Stimulated activated CD8-positive, alpha-beta memory T cell treated with anti-CD3 and anti-CD28 coated beads, Interleukin-15, amount 100 ng/mL, for 48 hours (primary cell): ENCODE measurements around the gene MUC4.

ENCODE experiments used
- DNase-seq, 2 donors: peaks; one replicate each; pipeline ENCODE4 v3.0.0-alpha.2; 2020; ENCODE audit warnings: low read depth in 2 of 2

The MUC4 gene

GRCh38 chr3:195811756-195812155, at the start of gene MUC4:
TSS of gene MUC4 (minus strand) at chr3:195811929. CDS start at chr3:195811817, 112 bp downstream.
- no peak for DNase-seq

DNA sequence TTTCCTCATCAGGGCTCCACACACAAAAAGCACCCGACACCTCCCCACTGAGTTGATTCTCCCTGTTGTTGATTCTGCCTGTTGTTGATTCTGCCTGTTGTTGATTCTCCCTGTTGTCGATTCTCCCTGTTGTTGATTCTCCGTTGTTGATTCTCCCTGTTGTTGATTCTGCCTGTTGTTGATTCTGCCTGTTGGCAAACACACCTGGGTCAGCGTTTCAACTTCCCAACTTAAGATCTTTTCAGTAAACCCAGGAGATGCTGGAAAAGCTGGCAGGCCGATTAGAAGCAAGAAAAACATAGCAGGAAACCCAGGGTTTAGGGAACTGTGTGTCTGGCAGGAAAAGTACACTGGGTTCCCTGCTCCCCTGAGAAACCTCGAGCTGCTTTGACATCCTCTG, 48.7 kb upstream of the MUC4 start:
- DNase-seq, result no peak

GRCh38 chr3:195859846-195860411, 48.2 kb upstream of the MUC4 start:
- no peak for DNase-seq

GRCh38 chr3:195859061-195859845, 47.5 kb upstream of the MUC4 start:
- DNase-seq, result peak; percentile 29 to 55

- no peak for DNase-seq
Observed at GRCh38 chr3:195856410-195857084, 44.8 kb upstream of the MUC4 start.

DNA sequence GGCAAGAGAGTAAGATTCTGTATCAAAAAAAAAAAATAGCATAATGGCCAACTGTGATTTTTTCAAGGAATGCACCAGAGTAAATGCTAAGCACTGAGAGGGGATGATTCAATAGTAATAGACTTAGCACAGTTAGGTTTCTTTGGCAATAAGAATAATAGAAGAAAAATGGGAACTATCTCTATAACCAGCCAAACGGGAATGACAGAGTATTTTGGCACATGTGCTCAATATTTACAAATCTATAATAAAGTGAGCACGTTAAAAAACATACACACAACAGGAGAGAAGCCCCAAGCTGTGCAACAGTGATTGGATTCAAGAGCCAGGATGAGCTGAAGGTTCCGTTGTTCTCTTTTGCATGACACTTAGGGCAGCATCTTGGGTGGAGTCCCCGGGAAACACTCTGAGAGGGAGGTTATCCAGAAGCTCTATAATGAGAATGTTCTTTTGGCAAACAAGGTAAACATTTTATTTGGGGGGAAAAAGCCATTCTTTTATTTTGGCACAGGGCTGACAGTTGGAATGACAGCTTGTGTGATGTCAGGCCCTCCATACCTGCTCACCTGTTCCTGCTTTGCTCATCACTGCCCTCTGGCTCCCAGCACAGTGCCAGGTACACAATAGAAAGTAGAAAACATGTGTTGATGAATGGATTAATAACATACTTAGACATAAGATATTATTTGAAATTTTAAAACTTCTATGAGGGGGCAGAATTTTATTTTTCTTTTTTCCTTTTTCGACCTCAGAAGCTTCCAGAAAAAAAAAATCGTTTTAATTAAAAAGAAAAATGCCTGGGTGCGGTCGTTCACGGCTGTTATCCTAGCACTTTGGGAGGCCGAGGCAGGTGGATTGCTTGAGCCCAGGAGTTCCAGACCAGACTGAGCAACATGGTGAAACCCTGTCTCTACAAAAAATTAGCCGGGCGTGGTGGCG, 44.0 kb upstream of the MUC4 start:
- no peak for DNase-seq

- DNase-seq, result no peak
Observed at GRCh38 chr3:195854628-195855294, 43.0 kb upstream of the MUC4 start.

- DNase-seq, result no peak
Observed at GRCh38 chr3:195853996-195854395, 42.3 kb upstream of the MUC4 start.

- DNase-seq, result no peak
Observed at GRCh38 chr3:195853036-195853435, 41.3 kb upstream of the MUC4 start.

DNA sequence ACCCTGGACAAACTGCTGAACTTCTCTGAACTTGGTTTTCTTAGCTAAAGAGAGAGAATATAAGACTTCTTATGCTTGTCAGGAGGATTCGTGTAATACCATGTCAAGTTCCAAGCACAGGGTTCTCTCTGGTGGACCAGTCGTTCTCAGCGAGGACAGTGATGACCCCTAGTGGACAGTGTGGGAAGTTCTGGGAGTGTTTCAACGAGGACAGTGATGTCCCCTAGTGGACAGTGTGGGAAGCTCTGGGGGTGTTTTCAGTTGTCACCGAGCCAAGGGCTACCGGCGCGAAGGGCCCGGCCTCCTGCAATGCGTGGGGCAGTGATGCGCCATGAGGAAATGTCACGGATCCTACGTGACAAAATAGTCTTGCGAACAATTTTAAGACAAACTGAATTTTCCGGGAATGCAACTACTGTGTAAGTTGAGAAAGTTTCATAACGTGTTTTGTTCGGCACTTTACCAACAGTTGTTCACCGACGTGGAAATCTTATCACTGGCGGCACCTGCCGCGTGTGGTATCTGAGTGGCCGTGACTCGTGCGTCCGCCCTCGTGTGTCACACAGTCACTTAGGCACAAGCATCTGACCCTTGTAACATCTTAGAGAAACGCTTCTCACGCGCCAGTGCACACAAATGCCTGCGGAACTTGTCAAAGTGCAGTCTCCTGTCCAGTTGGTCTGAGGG, 39.3 kb upstream of the MUC4 start:
- DNase-seq, result peak; percentile 69 to 76

GRCh38 chr3:195849322-195850074, 37.8 kb upstream of the MUC4 start:
- DNase-seq, result no peak

- no peak for DNase-seq
Observed at GRCh38 chr3:195847055-195847950, 35.6 kb upstream of the MUC4 start.

DNA sequence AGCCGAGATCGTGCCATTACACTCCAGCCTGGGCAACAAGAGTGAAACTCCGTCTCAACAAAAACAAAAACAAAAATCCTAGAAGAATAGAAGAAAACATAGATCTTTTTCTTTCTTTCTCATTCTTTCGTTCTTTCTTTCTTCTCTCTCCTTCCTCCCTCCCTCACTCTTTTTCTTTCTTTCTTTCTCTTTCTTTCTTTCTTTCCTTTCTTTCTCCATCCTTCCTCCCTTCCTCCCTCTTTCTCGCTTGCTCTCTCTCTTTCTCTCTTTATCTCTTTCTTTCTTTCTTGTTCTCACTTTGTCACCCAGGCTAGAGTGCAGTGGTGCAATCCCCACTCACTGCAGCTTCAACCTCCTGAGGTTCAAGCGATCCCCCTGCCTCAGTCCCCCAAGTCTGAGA, 33.8 kb upstream of the MUC4 start:
- no peak for DNase-seq

GRCh38 chr3:195844671-195845218, 33.0 kb upstream of the MUC4 start:
- no peak for DNase-seq

GRCh38 chr3:195839260-195840010, 27.7 kb upstream of the MUC4 start:
- no peak for DNase-seq

- DNase-seq, result no peak
Observed at GRCh38 chr3:195838714-195839113, 27.0 kb upstream of the MUC4 start.

DNA sequence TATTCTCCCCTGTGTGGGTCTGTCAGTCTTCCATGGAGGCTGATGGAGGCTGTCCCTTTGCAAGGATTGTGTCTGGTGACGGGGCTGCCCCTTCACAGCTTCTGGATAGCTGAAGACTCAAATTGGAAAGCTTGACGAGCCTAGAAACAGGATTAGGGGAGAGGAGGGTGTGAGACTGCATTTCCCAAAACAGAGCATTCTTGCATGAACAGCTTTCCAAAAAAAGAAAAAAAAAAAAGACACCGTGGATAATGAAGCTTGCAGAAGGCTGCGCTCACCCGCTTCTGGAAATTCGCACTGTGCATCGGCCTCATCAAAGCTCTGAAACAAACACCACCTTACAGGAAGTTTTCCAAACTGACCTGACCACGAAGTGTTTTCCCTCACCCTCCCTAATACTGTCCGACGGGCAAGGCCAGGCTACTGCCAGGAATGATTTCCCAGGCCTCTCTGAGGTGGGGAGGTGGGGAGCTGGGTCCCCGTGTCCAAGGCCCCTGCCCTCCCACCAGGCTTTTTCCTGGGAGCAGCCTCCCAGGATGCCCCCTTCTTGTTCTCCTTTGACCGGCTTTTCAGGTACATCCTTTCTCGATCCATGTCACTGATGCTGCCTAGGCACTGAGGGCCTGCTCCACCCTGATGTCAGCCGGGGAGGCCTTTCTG, 24.9 kb upstream of the MUC4 start:
- no peak for DNase-seq
